HUDEP-2 (cell line): ENCODE results near the gene CFAP65.

ENCODE experiments used
- DNase-seq, 76 experiments: peaks; one replicate each; lab custom pipeline; 2025; ENCODE audit not compliant: unreplicated experiment in 76 of 76; lab: John Stamatoyannopoulos, UW

The CFAP65 gene

GRCh38 chr2:219017201-219017931 lies 23.9 kb downstream of the CFAP65 start:
- DNase-seq = no peak

DNA sequence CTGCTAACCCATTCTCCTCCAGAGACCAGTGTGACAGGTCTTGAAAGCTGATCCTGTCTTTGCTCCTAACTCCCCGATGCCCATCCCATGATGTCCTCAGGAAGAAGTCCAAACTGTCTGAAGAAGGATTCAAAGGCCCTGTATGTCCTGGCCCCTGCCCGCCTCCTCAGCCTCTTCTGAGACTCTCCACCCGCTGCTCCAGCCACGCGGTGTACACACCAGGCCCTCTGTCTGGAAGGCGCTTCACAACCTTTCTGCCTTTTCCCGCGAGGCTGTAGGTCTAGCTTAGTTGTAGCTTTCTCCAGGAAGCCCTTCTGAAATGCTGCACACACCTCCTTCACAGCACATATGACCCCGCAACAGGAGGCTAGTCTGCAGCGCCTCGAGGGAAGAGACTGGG lies 24.6 kb downstream of the CFAP65 start:
- DNase-seq = no peak

DNA sequence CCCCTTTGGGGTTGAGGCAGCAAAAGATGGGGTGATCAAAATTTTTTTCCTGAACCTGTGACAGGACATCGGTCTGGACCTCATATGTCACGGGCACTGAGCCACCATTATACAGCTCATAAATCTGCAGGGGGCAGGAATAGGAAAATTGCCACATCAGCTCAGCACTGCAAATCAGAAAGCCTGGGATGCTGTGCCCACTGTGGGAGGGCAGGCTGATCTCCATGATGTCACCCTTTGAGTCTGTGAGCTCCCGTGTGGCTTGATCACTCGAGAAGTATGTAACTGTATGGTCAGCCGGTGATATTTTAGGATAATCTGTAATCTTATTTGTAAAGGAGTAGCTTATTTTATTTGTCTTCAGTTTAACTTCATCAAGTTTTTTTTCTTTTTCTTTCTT lies 30.4 kb downstream of the CFAP65 start:
- no peak for DNase-seq

GRCh38 chr2:219010162-219010756 lies 31.1 kb downstream of the CFAP65 start:
- peak in 2 of 76 experiments; percentile 13 to 33 for DNase-seq

DNA sequence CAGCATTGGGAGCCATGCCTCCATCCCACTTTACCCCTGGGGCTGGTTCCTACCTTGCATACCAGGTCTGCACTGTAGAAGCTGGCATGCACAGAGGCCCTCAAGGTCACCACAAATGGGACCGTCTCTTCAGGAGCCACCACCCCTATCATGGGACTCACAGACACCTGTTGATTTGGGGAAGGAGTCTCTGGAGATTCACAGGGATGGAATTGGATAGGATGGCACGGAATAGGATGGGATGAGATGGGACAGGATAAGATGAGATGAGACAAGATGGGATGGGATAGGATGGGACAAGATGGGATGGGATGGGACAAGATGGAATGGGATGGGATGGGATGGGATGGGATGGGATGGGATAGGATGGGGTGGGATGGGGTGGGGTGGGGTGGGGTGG lies 32.0 kb downstream of the CFAP65 start:
- DNase-seq = no peak

GRCh38 chr2:219003979-219004378 lies 37.3 kb downstream of the CFAP65 start:
- no peak for DNase-seq

DNA sequence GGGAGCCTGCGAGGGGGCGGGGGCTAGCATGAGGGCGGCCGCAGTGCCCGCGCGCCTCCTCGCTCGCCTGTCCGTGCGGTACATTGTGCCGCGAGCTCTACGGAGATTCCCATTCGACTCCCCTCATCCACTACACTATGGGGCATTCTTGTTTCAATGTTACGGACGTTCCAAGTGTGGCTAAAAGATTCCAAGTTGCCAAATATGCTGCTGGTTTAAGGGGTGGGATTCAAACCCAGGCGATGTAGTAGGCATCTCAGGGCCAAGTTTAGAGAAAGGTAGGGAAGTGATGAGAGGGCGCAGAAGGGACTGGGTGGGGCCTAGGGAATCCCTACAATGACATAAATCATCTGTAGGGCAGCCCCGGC lies 38.1 kb downstream of the CFAP65 start:
- DNase-seq = peak in 1 of 76 experiments; percentile 16

DNA sequence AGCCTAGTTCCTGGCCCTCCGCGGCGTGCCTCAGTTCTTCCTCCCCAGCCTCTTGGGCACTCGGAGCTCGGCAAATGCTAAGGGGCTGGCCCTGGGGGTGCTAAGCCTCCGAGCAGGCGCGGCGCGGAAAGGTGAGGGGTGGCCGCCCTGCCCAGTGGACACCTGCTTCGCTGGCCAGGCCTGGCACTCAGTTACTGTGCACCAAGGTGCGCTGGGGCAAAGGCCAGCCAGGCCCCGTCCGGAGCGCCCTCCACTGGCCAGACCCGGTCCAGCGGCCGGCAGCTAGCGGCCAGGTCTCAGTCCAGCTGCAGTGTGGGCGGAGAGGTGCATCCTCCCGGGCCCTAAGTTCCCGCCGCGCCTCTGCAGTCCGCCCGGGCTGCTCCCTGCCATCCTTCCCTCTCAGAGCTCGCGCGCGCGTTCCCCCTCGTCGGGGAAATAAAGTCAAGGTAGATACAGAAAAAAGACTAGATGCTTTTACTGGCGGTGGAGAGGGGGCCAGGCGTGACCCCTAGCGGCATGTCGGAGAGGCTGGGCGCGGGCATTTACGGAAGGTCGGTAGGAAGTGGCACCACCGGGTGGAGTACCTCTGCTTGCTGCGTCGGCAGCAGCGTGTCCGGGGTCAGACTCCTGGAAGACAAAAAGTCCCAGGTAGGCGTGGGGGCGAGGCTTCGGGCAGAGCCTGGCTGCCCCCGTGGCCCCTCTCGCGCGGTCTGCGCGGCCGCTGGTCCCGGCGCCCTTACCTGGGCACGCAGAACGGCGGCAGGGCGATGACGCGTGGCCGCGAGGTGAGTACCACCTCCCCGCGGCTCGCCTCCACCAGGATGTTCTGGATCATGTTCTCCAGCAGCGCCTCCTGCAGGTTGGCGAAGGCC lies 38.7 kb downstream of the CFAP65 start:
- peak in 22 of 76 experiments; percentile 7 to 44 (median 22) for DNase-seq

- DNase-seq = peak in 1 of 76 experiments; percentile 27
These were observed 39.5 kb downstream of the CFAP65 start for GRCh38 chr2:219001577-219002394.

- DNase-seq = no peak
These were observed 40.2 kb downstream of the CFAP65 start for GRCh38 chr2:219001100-219001576.

- no peak for DNase-seq
These were observed 40.8 kb downstream of the CFAP65 start for GRCh38 chr2:219000569-219000960.

DNA sequence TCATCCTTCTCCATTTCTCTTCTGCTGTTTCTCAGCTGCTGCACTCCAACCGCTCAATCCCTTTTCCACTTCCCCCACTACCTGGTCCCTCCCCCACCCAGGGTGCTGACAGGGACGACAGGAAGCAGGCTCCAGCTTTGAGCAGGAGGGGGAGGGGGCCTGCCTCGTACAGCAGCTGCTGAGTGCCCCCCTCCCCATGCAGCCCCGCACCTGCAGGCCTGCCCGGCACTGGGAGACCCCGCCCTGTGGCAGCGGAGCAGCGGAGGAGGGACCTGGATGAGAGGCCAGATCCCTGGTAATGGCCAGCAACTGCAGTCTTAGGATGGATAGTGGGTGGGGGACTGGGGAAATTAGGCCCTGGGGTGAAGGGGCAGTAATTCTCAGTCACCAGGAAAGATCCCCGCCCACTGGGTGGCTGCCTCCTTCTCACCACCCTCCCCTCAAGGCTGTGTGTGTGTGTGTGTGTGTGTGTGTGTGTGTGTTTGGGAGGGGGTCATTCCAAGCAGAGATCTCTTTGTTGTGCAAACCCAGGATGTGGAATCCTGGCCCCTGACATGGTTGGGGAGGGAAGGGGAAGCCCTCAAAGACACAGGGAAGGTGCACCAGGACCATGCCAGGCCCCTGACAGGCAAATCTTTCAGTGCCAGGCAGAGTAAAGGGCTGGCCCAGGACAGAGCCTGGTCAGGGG lies 41.3 kb downstream of the CFAP65 start:
- DNase-seq = no peak

GRCh38 chr2:218999021-218999880 lies 42.1 kb downstream of the CFAP65 start:
- DNase-seq = no peak

GRCh38 chr2:218998414-218999002 lies 42.8 kb downstream of the CFAP65 start:
- no peak for DNase-seq

GRCh38 chr2:218997731-218998130 lies 43.6 kb downstream of the CFAP65 start:
- peak in 1 of 76 experiments; percentile 12 for DNase-seq

GRCh38 chr2:218996937-218997336 lies 44.4 kb downstream of the CFAP65 start:
- DNase-seq = no peak

DNA sequence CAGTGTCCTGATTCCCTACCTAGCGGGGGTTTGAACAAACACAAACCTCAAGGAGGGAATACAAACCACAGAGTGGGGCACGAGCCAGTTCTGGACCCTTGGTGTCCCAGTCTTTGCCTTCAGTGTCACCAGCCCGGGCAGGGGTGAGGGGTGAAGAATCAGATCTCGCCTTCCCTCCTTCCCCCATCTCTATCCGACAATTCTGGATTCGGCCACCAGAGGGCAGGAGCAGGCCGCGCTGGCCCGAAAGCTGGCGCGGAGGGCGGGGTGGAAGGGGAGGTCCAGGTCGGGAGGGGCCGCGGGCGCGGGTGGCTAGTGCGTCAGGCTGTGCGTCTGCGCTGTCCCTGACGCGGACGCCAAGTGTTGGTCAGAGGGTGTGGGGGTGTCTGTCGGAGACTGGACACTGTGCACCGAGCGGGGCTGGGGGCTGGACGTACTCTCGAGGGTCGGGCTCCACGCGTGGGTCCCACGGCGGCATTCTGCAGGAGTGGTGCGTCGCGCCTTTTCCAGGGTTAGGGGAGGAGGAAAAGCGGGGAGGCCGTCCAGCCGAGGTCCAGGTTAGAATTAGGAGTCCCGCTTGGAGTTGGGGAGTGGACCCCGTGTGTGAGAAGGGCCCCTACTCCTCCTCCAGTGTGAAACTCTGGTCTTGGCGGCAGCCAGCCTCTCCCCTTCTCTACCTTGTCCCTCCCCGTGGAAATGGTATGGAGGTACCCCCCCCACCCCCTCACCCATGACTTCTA lies 45.2 kb downstream of the CFAP65 start:
- peak in 67 of 76 experiments; percentile 13 to 87 (median 65) for DNase-seq

- DNase-seq = no peak
These were observed 45.8 kb downstream of the CFAP65 start for GRCh38 chr2:218995561-218995960.
